ENCODE measurements around the gene UNC79. TPM values are rescaled to one million over a fixed set of nuclear protein-coding genes. Genes with fewer than 3 reads are reported as not detected.

The UNC79 gene
- total RNA-seq, 1 donor from 2014 or later = 0.13 TPM

GRCh38 chr14:93735206-93735605, 304.5 kb downstream of the UNC79 start:
- DNase-seq = no peak
- no peaks in the 10 kb centered on the region for H3K36me3 Mint-ChIP-seq (ENCODE audit: low read depth)
- POLR2A ChIA-PET = no interaction called here
- H3K27ac Mint-ChIP-seq = no peak overlapping the region
- H3K27me3 Mint-ChIP-seq = peaks cover 2% of the 10 kb centered on the region
- no peaks in the 10 kb centered on the region for H3K9me3 Mint-ChIP-seq
- no peak overlapping the region for H3K4me3 Mint-ChIP-seq
- H3K4me1 Mint-ChIP-seq = no peaks in the 10 kb centered on the region
- CTCF ChIA-PET = no interaction called here
- ATAC-seq (ENCODE audit: low read depth) = no peak
- intact Hi-C loops (cut with micrococcal nuclease) = no loop called here
- TF ChIP-seq CTCF (IDR thresholded peaks at IDR 0.05) = no peak

- Mint-ChIP-seq H3K4me3 (no peak overlapping the region), H3K9me3 (no peaks in the 10 kb centered on the region), H3K27me3 (peaks cover 2% of the 10 kb centered on the region), H3K27ac (no peak overlapping the region), H3K4me1 (no peaks in the 10 kb centered on the region), H3K36me3 (ENCODE audit: low read depth) (no peaks in the 10 kb centered on the region)
- ATAC-seq (ENCODE audit: low read depth) (no peak), DNase-seq (no peak)
- ChIA-PET CTCF (no interaction called here), POLR2A (no interaction called here)
- intact Hi-C loops (cut with micrococcal nuclease) = no loop called here
- no peak for TF ChIP-seq CTCF (IDR thresholded peaks at IDR 0.05)
These were observed 305.8 kb downstream of the UNC79 start for GRCh38 chr14:93736378-93737014.

GRCh38 chr14:93737634-93738033, 306.9 kb downstream of the UNC79 start:
- ChIA-PET POLR2A (no interaction called here), CTCF (no interaction called here)
- TF ChIP-seq CTCF (IDR thresholded peaks at IDR 0.05) = no peak
- peaks cover 2% of the 10 kb centered on the region for H3K27me3 Mint-ChIP-seq
- no peak overlapping the region for H3K27ac Mint-ChIP-seq
- no peaks in the 10 kb centered on the region for H3K36me3 Mint-ChIP-seq (ENCODE audit: low read depth)
- no peaks in the 10 kb centered on the region for H3K4me1 Mint-ChIP-seq
- intact Hi-C loops (cut with micrococcal nuclease) = no loop called here
- H3K4me3 Mint-ChIP-seq = no peak overlapping the region
- no peak for ATAC-seq (ENCODE audit: low read depth)
- no peaks in the 10 kb centered on the region for H3K9me3 Mint-ChIP-seq
- no peak for DNase-seq

GRCh38 chr14:93741556-93742230, 311.0 kb downstream of the UNC79 start:
- TF ChIP-seq CTCF (IDR thresholded peaks at IDR 0.05) = no peak
- Mint-ChIP-seq H3K9me3 (no peaks in the 10 kb centered on the region), H3K4me1 (no peaks in the 10 kb centered on the region), H3K27me3 (peaks cover 2% of the 10 kb centered on the region), H3K27ac (no peak overlapping the region), H3K4me3 (no peak overlapping the region), H3K36me3 (ENCODE audit: low read depth) (no peaks in the 10 kb centered on the region)
- ChIA-PET CTCF (no interaction called here), POLR2A (no interaction called here)
- ATAC-seq (ENCODE audit: low read depth) = no peak
- intact Hi-C loops (cut with micrococcal nuclease) = no loop called here
- DNase-seq = no peak

GRCh38 chr14:93742761-93743160, 312.0 kb downstream of the UNC79 start:
- TF ChIP-seq CTCF (IDR thresholded peaks at IDR 0.05) = no peak
- no peak for ATAC-seq (ENCODE audit: low read depth)
- Mint-ChIP-seq H3K36me3 (ENCODE audit: low read depth) (no peaks in the 10 kb centered on the region), H3K27ac (no peak overlapping the region), H3K27me3 (peaks cover 2% of the 10 kb centered on the region), H3K4me3 (no peak overlapping the region), H3K4me1 (no peaks in the 10 kb centered on the region), H3K9me3 (no peaks in the 10 kb centered on the region)
- intact Hi-C loops (cut with micrococcal nuclease) = no loop called here
- DNase-seq = no peak
- CTCF ChIA-PET = no interaction called here
- POLR2A ChIA-PET = no interaction called here

All from activated B cell treated with CpG ODN at 0.5 μM for 24 hours (primary cell).